Sigmoid colon (tissue), 4 donors: ENCODE results near the gene DNAJA1.

Source experiments
- CTCF ChIP-seq, 4 experiments: fragments of 450-650 bp in 3 of 4; fragments of 200-600 bp in 1 of 4; IDR thresholded peaks; one replicate each; pipeline ENCODE4 v1.5.1; 2016 to 2019; ENCODE audit warnings: antibody characterized with exemption in 4 of 4, mild to moderate bottlenecking in 3 of 4, moderate library complexity in 2 of 4
- EP300 ChIP-seq, 4 donors: sonication (generic); formaldehyde crosslinking; IDR thresholded peaks; one replicate each; pipeline ENCODE4 v1.6.1; 2017; ENCODE audit warnings: antibody characterized with exemption in 4 of 4

GRCh38 chr9:33022755-33023154 lies 2.3 kb upstream of the DNAJA1 start:
- TF ChIP-seq CTCF (IDR thresholded peaks at IDR 0.05) (no peak), EP300 (IDR thresholded peaks at IDR 0.05) (no peak)
